Activated CD8-positive, alpha-beta memory T cell treated with anti-CD3 and anti-CD28 coated beads, Interleukin-2, amount 50 U/mL, for 1 hour (primary cell): Measurements from ENCODE around the gene INPP5A.

Experiments used
- DNase-seq: peaks from one replicate; pipeline ENCODE4 v3.0.0-alpha.2; 2020; ENCODE audit errors: extremely low read depth

Gene INPP5A

DNA sequence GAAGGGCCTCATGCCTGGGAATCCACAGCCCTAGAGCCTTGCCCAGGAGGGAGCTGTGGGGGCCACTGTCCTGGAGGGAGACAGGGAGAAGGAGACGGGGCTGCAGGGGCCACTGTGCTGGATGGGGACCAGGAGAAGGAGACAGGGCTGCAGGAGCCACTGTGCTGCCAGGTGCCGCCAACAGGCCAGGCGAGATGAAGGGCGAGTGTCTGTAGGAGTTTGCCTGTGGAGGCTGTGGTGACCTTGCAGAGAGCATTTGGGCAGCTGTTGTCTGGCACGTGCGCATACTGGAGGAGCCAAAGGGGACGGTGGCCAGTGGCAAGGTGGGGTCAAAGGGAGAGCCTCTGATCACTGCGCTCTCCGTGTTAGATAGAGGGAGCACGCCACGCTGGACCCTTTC, 169.1 kb downstream of the INPP5A start:
- DNase-seq, result no peak

DNA sequence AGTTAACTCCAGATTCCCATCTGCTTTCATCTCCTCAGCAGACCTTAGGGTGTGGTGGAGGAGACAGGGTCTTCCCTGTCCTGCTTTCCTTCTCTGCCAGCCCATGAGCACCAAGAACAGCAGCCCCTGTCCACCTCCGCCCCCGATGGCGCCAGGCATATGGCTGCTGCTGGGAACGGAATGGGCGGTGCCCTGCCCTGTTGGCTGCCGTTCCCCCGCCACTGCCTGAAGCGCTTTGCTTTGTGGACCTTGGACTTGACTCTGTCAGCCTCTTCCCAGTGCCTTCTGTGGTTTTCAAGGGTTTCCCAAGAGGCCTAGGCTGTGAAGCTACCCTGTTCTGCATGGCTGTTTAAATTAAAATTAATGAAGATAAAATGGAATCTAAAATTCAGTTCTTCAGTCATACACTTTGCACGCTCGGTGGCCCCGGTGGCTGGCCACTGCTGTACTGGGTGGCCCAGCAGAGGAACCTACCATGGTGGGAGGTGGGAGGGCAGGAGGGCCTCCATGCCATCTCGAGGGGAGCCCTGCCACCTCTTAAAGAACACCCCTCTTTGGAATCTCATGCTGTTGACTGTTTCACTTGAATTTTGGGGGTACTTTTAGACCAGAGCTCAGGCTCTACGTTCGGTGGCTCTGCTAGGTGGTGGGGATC, 169.7 kb downstream of the INPP5A start:
- DNase-seq, result no peak

DNA sequence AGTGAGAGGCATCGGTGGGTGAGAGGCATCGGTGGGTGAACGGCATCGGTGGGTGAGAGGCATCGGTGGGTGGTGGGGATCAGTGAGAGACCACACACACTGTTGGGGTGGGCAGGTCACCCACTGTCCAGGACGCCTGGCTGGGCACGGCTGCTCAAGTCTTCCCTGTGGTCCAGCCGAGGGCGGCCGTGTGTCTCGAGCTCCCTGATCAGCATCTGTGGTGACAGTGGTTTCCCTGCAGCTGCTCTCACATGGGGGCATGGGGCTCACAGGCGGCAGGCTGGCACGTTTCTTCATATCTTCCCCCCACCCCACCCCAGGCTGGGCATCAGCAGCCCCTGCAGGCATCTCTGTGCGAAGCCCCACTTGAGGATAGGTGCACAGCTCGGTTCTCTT, 170.2 kb downstream of the INPP5A start:
- DNase-seq, result no peak

DNA sequence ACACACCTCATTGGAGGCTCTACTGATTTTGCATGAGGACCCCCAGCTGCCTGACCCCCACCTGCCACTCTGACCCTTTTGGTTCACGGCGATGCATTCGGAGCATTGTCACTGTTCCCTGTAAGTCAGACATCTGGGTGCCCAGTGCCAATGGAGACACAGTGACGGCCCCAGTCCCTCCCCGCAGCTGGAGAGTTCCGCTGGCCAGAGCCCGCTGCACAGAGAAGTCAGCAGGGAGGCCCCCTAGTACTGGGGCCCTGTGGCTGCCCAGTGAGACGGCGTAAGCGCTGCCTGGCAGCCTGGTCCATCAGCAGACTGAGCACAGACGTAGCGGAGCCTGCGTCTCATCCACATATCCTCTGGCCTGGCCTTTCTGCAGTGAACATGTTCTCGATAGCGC, 170.9 kb downstream of the INPP5A start:
- no peak for DNase-seq

DNA sequence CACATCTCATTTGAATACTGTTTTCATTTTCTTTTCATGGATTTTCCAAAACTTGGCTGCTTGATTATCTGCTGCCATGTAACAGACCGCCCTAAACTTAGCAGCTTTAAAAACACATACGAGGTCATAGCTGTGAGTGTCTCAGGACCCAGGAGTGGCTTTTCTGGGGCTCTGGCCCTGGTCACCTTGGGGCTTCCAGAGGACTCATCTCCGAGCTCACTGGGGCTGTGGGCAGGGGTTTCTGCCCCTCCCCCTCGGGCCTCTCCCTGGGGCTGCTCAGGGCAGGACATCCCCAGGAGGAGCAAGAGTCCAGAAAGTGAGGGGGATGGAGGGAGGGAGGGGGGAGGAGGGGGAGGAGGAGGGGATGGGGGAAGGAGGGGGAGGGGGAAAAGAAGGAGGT, 171.3 kb downstream of the INPP5A start:
- no peak for DNase-seq

DNA sequence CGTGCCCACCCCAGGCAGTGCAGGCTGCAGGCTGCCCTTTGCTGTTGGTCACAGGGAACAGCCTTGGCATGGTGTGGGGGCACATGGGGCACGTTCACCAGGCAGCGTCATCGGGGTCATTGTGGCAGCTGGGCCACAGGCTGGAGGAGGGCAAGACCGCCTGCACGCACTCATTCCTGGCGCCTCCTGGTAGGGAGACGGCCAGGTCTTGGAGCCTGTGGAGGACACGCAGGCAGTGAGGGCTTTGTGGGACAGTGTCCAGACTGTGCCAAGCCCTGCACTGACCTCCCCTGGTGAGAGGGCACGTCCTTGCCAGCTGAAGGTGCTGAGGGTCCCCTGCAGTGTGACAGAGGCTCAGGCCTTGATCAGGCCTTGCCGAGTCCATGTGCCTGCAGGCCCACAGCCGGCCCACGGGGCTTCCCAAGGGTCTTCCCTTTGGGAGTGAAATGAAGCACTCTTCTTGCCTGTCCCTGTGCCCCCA, 171.9 kb downstream of the INPP5A start:
- no peak for DNase-seq

DNA sequence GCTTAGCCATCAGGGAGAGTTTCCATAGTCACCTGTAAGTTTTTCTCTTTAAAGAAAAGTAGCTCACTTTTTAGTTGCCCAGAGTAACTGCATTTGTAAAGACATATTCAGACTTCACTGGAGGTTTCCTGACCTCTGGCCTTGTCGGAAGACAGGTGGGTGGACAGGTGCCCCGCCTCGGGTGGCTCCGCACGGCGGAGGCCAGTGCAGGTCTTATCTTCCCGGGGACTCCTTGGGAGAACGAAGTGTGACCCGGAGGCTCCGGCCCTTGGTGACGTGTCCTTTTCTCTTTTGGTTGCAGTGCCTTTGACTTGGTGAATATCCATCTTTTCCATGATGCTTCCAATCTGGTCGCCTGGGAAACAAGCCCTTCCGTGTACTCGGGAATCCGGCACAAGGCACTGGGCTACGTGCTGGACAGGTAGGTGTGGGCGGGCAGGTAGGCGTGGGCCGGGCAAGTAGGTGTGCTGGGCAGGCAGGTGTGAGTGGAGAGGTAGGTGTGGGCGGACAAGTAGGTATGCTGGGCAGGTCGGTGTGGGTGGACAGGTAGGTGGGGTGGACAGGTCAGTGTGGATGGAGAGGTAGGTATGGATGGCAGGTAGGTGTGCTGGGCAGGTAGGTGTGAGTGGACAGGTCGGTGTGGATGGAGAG, 172.6 kb downstream of the INPP5A start:
- no peak for DNase-seq

DNA sequence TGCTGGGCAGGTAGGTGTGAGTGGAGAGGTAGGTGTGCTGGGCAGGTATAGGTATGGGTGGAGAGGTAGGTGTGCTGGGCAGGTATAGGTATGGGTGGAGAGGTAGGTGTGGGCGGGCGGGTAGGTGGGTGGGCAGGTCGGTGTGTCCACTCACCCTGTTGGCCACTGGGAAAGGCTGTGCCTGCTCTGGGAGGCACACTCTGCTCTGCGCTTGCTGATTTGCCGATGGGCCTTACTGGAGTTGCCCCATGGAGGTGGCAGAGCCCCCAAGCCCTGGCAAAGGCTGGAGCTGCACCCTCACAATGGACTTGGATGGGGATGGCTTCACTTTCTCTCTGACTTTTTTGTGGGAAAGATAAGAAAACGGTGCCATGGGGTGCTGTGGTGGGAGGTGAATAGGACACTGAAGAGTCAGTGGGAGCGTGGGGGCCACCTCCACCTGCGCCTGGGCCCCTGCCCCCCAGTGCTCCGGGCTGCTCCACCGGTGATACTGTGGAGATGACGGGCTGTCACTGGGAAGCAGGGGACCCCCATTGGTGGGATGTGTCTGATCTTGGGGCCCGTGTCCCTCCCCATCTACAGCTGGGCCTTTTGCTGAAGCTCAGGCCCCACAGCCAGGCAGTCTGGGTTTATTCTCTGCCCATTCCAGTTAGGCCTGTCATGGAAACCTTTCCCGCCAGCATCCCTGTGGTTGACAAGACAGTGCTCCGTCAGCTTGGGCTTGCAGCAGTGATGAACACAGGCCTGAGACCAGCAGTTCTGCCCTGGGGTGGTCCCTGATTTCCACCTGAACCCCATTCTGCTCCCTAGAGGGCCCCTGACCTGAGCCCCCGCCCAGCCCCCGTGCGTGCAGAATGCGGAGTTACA, 173.4 kb downstream of the INPP5A start:
- no peak for DNase-seq

DNA sequence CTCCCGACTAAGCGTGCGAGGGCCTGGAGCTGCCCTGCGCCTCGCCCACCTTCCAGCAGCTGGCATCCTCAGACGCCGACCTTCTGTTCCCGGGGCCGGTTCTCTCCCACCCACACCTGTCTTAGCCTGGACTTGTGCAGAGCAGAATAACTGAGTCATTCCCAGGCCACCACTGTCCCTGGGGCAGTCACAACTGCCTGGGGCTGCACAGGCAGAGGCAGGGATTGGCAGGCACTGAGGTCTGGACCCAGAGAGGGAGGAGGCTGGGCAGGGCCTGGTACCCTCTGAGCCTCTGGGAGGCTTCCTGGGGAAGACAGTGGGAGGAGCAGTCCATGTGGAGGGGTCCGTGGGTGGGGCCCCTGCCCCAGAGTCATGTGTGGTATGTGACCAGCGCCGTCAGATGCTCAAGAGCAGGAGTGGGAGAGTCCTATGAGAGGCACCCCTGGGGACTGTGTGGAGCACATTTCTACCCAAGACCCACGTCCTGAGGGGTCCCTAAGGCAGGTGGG, 174.1 kb downstream of the INPP5A start:
- no peak for DNase-seq

DNA sequence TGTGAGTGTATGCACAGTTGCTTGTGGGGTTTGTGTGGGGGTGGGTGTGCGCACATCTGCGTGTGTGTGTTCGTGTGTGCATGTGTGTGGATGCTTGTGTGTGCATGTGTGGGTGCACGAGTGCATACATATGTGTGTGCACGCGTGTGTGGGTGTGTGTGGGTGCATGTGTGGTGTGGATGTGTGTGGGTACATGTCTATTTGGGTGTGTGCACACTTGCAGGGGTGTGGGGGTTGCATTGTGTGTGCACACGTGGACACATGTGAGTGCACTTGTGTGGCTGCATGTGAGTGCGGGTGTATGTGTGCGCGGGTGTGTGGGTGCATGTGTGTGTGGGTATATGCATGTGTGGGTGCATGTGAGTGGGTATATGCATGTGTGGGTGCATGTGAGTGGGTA, 174.7 kb downstream of the INPP5A start:
- DNase-seq, result no peak

DNA sequence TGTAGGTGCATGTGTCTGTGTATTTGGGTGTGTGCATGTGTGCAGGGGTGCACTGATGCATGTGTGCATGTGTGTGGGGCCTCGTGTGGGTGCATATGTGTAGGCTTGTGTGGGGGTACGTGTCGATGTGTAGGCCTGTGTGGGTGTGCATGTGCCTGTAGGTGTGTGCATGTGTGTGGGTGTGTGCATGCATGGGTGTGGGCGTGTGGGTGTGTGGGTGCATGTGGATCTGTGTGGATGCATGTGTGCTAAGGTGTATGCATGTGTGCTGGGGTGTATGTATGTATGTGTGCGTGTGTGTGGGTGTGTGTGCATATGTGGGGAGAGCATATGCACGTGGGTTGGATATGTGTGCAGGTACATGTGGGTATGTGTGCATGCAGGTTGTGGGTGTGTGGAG, 175.2 kb downstream of the INPP5A start:
- DNase-seq, result no peak

DNA sequence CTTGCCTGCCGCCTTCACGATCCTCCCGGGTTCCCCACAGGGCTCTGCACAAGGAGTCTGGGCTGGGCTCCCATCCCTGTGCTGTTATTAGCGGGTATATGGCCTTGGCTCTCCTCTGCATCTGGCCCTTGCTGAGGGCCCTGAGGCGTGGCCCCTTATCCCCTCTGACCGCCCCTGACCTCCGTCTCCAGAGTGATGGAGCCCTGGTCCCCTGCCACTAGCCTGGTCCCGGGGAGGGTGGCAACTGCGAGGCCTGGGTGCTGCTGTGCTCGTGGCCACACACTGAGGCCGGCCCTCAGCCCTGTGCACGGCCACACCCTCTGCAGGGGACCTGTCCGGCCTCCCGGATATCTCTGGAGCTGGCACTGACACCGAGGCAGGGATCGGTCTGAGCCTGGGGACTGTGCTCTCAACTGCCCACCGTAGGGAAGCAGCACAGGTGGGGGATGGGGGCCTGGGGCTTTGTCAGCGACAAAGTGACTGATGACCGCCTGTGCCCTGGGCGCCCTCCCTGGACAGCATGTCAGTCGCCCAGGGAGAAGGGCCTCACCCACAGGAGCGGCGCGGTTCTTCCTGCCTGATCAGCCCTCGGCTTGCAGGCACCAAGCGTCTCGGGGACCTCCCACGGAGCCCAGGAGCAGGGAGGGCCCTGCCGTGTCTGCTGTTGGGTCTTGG, 176.0 kb downstream of the INPP5A start:
- DNase-seq, result no peak

DNA sequence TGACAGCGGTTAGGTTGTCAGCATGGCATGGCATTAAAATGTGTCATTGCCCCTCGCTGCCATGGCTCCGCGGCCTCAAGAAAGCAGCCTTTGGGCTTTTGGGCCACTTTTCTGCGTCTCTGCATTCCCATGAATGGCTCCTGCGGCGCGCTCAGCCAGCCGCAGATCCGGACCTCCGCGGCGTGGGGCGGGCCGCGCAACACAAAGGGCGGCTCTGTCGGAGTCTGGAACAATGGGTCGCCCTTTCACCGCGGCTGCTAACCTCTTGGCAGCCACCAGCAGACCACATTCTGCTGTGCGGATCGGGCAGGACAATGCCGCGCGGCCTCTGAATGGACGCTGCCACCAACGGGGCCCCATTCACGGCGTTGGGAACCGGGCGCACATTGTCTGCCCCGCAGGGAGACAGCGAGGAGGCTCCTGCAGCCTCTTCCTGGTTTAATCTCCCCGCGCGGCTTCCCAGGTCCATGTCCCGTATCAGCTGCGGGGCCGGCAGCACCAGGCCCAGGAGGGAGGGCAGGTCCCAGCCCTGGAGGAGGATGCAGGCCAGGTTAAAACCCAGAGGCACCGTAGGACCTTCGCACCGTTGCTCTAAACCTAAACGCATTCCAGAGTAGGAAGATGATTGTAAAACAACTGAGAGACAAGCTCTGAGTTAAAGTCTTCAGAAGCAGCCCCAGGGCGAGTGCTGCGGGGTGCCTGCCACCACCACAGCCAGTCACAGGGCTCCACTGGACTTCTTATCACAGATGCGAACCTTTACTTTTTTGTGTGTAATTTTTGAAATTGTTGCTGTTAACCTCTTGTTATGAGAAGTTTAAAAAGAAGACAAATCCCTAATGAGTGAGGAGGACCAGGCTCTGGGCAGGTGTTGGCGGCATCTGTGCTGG, 176.8 kb downstream of the INPP5A start:
- no peak for DNase-seq

DNA sequence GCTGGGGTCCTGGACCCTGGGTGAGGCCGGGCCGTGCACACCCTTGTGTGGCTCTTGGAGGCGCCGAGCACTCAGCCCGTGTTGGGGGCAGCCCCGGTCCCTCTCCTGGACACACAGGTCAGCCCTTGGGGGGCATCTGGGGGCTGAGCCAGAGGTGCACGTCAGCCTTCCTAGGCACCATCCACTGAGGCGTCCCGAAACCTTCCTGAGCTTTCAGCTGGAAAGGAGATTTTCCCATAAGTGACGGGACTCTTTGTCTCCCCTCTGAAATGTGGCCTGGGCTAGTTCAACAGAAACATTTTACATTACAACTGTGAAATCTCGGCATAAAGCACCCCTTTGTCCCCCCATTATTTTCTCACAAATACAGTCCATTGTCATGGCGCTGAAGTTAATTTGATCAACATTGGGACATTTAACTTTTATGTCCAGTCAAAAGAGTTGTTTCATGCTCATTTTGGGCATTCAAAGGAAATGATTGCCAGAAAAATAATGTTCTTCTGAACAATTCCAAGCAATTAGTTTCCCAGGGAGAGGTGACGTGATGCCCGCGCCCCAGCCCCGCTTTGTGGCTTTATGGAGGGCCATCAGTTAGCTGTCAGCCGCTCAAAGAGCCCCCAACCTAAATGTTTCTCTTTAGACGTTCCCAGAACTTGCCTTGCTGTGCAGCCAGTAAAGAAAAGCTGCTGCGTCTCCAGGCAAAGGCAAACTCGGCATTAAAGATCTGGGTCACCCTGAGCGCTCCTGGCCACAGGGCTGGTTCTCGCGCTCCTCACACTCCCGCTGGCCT, 177.6 kb downstream of the INPP5A start:
- no peak for DNase-seq

DNA sequence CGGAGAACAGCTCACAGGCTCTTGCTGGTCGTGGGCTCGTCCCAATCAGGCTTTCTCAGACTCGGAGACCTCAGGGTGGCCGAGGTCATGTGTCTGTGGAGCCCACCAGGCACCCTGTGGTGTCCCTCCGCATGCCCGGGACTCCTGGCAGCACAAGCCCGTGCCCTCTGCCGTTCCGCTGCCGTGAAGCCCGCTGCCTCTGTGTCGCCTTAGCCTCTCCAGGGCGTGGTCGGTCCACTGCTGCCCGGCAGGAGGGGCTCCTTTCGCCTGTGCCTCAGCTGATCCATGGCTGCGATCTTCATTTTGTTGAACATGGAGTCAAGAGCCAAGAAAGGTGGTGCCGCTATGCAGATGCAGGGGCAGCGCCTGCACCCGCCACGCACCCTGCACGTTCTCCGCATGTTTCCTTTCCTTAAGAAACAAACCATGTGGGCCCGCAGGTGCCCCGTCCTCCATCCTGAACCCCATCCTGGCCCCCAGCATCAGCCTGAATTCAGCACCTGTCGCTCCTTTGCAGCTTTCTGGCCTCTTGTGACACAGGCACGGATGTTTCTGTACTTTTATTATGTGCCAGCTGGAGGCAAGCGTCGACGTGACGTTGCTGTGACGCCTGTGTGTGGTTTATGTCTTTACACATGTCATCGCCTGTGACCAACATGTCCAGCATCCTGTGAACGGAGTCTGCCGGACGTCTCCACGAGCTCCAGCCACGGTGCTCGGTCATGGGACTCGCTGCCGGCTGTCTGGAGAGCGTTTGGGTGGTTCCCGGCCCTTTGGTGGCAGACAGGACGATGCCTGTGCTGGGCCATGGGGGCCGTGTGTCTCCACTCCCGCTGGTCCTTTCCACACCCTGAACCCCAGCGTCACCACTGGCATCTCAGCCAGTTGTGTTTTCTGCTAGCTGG, 178.4 kb downstream of the INPP5A start:
- no peak for DNase-seq

DNA sequence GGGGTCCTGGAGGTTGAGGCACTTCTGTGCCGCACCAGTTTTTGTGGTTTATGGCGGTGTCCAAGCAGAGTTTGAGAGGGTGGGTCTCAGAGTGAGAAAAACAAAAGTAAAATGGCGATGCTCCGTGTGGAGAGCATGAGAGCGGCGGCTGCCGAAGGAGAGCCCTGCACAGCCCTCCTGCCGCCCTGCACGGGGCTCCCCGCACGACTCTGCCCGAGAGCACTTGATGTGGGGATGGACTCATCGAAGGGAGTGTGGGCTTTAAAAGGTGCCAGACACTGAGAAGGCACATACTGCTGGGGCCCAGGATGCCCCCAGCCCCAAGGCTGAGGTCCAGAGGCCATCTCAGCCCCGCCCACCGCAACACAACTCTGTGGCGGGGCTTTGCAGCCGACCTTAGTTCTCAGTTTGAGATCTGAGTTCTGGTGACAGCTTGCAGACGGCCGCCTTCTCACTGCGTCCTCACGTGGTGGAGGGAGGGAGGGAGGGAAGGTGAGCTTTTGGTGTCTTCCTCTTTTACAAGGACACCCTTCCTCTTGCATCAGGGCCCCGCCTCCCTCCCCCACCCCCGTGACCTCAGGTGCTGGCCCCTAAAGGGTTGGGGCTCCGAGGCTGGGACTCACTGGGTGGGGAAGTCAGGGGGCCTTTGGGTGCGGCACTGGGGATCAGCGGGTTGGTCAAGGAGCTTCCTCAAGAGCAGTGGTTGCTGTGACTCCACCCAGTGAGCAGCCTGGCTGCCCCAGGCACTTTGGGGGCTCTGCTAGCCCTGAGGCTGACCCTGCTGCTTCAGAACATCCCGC, 179.3 kb downstream of the INPP5A start:
- DNase-seq, result no peak

DNA sequence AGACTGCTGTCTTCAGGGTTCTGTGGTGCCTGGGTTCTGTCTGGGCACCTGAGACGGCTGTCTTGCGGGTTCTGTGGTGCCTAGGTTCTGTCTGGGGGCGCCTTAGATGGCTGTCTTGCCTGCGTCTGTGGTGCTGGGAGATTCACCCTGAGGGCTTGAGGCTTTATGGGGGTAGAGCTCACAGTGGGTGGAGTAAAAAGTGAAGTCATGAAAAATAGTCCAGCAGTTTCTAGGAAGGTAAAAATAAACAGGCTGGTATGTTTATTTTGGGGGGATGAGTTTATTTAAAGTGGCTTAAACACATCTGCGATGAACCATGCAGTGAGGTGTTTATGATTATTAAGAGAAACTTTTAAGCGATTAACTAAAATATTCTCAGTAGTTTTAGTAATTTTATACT, 184.1 kb downstream of the INPP5A start:
- DNase-seq, result no peak
